Gastrocnemius medialis (tissue), 4 donors: ENCODE results near the gene SLC26A4.

Source experiments
- POLR2A ChIP-seq, 2 donors: fragments of 450-650 bp; IDR thresholded peaks; one replicate each; pipeline ENCODE4 v1.6.1; 2017; ENCODE audit warnings: antibody characterized with exemption in 2 of 2, mild to moderate bottlenecking in 2 of 2, moderate library complexity in 2 of 2
- TF ChIP-seq, protein P1 (sequence below), 5 experiments: fragments of 450-650 bp in 3 of 5; fragments of 200-600 bp in 2 of 5; sonication (generic) in 2 of 5; IDR thresholded peaks in 4 of 5; conservative IDR thresholded peaks in 1 of 5; 1 replicate in 4 of 5; 2 replicates in 1 of 5; pipeline ENCODE4 v1.5.1; 2016 to 2019; ENCODE audit warnings: antibody characterized with exemption in 5 of 5, mild to moderate bottlenecking in 3 of 5, moderate library complexity in 3 of 5

- no peak for TF ChIP-seq POLR2A (IDR thresholded peaks at IDR 0.05)
- TF ChIP-seq, protein P1, sequence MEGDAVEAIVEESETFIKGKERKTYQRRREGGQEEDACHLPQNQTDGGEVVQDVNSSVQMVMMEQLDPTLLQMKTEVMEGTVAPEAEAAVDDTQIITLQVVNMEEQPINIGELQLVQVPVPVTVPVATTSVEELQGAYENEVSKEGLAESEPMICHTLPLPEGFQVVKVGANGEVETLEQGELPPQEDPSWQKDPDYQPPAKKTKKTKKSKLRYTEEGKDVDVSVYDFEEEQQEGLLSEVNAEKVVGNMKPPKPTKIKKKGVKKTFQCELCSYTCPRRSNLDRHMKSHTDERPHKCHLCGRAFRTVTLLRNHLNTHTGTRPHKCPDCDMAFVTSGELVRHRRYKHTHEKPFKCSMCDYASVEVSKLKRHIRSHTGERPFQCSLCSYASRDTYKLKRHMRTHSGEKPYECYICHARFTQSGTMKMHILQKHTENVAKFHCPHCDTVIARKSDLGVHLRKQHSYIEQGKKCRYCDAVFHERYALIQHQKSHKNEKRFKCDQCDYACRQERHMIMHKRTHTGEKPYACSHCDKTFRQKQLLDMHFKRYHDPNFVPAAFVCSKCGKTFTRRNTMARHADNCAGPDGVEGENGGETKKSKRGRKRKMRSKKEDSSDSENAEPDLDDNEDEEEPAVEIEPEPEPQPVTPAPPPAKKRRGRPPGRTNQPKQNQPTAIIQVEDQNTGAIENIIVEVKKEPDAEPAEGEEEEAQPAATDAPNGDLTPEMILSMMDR (IDR thresholded peaks at IDR 0.05 in 4 of 5, conservative IDR thresholded peaks at IDR 0.05 in 1 of 5): no peak
Observed at GRCh38 chr7:107728276-107728675, 67.6 kb downstream of the SLC26A4 start.
